NCI-H748 treated with DMSO at 0.1 percent for 48 hours (cell line): ENCODE measurements around the gene TMEM9.

Experiments
- DNase-seq: peaks from one replicate; lab custom pipeline; 2025; lab: John Stamatoyannopoulos, UW

Gene TMEM9

DNA sequence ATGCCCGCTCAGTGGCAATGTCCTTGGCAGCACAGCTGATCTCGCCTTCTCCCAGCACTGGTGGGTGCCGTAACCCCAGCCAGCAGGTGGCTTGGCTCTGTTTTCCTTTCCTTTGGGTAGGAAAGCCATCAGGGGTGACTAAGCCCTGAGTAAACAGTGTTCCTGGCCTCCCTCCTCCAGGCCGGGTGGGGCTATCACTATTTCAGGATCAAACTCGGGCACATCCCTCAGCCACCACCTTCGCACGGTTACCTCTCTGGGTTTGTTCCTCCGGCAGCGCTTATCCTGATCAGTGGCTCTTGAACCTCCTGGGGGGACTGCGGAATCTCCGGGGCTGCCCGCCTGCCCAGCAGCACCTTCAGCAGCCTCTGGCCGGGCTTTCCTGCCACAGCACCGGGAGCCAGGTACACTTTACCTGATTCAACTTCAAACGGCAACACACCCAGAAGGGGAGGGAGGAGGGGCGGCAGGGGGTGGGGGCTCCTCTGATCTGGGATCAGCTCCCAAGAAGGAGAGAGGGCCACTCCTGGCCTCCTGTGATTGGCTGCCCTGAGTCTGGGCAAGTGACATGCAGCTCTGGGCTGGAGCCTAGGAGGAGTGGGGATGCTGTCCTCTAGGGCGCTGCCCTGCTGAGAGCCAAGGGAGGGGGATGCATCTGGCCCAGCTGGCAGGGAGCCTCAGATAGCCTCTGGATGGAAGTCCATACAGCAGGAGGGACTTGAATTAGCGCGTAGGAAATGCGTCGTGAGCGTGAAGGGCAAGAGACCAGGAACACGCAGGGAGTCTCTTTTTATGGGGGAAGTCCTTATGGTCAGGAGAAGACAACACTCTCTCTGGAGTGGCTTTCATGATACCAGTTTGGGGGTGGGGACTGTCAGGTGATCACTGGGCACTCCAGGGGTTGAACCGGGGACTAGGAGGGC, 27.2 kb downstream of the TMEM9 start, which contains the start of gene ASCL5:
ASCL5 (minus strand) TSS at position 353 of the 923 bp plus-strand sequence. CDS start 11,812 bp downstream, outside the sequence.
- no peak for DNase-seq

- no peak for DNase-seq
Measured at GRCh38 chr1:201126463-201126831, 27.8 kb downstream of the TMEM9 start.

DNA sequence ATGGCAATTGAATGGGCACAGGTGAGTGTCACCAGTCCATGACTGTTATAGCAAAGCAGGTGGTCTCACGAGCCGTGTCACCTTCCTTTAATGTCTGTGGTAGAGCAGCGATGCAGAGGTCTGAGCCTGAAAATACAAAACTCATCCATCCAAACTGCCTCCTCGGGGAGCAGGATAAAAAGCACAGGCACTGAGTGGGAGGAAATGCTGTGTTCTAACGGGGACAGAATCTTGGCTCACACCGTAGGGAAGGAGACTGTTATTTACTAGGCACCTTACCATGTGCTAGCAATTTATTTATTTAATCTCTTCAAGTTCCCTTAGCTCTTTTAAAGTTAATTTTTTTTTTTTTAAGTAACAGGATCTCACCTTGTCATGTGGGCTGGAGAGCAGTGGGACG, 28.5 kb downstream of the TMEM9 start:
- DNase-seq = no peak

DNA sequence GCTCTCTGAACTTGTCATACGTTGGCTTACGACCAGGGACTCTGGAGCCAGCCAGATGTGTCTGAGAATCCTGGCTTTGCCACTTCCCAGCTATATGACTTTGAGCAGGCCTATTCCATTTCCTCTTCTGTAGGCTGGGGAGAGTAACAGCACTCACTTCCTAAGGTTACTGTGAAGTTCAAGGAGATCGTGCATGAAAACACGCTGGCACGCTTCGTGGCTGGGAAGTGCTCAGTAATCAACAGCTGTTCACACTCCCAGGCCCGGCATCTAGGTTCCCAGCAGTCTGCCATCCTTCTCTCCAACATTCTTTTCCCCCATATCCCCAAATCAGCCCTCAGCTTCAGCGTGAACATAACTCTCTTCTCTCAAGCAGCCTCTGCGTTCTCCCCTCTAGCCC, 29.3 kb downstream of the TMEM9 start:
- no peak for DNase-seq

GRCh38 chr1:201123866-201124265, 30.4 kb downstream of the TMEM9 start:
- no peak for DNase-seq

DNA sequence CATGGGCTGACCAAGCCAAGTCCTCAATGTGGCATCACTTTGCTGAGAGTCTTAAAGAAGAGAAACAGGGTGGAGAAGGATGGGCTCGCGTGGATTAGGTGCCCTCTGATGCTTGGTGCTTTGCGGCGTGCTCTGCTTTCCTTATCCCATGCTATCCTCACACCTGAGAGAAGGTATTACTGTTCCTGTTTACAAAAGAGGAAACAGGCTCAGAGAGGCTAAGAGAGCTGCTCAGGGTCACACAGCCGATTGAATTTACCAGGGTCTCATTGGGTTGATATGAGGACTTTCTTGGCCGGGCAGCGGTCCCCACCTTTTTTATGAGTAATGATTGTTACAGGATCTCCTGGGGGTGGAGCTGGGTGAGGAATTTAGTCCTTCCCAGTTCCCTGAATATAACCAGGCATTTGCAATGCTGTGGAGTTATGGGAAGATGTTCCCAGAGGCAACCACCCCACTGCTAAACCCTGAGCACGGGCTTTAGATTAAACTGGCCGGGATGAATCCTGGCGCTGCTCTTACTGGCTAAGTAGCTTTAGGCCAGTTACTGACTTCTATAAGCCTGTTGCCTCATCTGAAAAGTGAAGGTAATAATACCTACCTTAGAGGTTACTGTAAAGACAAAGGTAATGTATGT, 31.8 kb downstream of the TMEM9 start:
- DNase-seq = no peak

GRCh38 chr1:201119206-201120197, 34.8 kb downstream of the TMEM9 start:
- DNase-seq = no peak

DNA sequence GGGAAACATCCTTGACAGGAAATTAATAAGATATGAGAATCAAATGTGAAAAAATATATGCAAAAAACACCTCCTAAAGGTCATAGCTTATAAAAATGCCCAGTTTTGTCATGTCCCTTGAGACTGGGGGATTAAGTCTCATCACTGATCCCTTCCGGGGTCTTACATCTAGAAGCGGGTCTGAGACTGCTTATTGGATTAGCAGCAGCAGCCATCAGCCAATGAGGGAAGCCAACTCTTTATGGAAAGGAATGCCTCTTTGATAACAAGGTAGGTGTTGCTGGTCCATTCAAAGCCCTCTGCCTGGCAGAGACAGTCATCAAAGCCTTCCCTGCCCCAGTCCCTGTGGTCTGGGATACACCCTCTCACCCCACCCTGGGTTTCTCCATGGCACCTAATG, 38.2 kb downstream of the TMEM9 start:
- no peak for DNase-seq

- no peak for DNase-seq
Measured at GRCh38 chr1:201115390-201115937, 38.8 kb downstream of the TMEM9 start.

DNA sequence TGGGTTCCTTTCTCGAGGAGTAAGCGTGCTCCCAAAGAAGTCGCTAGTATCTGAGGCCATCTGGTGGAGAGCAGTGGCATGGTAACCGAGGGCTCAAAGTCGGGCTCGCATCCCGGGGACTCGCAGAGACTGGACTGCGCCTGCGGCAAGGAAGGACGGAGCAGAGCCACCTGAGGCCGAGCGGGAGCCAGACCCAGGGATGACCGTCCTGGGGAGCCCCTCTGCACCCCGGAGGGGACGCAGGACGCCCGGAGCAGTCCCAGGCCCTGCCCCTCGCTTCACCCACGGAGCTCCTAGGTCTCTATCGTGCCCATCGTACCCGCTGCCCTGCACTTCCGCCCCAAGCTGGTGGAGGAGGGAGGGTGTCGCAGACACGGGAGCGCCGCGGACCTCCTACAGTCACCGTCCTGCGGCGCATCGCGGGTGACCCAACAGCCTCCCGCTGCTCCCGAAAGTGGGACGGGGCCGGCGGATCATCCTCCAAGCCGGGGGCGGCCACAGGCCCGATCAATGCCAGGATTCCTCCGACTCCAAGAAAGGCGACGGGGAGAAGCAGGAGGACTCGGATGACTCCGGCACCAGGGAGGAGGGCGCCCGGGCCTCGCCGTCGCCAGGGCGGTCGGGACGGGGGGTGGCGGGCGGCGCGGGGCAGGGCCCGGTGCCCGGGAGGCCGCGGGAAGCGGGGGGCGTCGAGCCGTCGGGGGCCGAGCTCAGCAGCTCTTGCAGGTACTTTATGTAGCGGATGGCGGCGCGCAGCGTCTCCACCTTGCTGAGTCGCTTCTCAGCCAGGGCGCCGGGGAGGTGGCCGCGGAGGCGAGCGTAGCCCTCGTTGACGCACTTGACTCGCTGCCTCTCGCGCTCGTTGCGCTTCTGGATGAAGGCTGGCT, 39.8 kb downstream of the TMEM9 start:
- DNase-seq = peak; percentile 68

DNA sequence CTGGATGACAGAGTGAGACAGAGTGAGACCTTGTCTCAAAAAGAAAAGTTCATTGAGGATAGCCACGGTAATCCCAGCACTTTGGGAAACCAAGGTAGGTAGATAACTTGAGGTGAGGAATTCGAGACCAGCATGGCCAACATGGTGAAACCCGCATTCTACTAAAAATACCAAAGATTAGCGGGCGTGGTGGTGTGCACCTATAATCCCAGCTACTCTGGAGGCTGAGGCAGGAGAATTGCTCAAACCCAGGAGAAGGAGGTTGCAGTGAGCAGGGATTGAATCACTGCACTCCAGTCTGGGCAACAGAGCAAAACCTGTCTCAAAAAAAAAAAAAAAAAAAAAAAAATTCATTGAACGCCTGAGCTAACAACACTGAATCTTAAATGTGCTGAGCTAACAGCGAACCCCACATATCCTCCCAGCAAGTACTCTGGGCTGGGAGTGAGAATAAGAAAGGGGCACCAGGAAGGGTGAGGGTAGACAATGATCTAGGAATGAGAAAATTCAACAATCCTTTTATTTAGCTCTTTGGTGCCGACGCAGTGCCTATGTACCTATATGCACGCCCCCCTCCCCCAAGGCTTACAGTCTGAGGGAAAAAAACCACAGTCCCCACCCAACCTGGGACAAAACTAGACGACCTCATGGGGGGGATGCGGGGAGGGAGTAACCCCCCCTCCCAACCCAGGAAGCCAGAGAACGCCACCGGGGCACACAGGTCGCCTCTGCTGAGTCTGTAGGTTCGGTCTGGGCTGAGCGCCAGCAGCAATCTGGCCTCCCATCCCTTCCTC, 40.6 kb downstream of the TMEM9 start:
- DNase-seq = no peak

DNA sequence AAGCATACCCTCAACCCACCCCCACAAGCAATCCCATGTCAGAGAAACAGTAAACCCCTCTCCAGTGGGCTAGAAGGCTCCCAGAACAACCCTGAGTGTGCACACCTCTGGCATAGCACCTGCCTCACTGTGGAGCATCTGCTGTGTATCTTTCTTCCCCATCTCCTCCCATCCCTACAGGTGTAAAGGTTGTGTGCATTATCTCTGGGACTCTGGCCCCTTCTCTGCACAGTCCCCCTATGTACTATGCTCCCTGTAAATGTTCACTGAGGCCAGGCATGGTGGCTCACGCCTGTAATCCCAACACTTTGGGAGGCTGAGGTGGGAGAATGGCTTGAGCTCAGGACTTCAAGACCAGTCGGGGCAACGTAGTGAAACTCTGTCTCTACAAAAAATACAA, 41.3 kb downstream of the TMEM9 start:
- DNase-seq = no peak

DNA sequence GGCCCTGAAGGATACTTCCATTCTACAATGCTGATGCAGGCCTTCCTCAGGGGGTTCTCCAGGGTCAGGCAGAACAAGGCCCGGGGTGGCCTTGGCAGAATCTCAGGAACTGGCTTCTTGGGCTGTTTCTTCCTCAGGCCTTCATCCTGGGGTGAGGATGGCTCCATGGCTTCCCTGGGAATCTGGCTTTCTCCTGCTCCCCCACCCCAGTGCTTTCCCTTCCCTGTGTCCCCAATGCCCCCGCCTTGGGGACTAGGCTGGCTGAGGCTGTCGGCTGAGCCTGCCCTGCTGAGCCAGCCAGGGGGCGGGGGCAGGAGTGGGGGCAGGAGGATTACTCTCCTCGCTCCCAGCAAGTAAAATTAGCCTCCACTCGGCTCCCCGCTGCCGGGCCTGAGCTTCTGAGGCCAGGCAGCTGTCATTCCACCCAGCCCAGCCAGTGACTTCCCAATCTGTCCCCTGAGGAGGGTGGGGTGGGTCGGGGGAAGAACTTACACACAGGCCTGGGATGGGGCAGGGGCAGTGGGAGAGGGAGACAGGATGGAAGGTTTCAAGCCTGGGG, 42.0 kb downstream of the TMEM9 start, which contains the start of gene CACNA1S:
CACNA1S (minus strand) TSS at position 254 of the 559 bp plus-strand sequence; CDS start at position 167, 87 bp downstream.
- no peak for DNase-seq

GRCh38 chr1:201111672-201112071, 42.6 kb downstream of the TMEM9 start:
- no peak for DNase-seq

GRCh38 chr1:201111156-201111555, 43.1 kb downstream of the TMEM9 start:
- DNase-seq = no peak

GRCh38 chr1:201110616-201111015, 43.7 kb downstream of the TMEM9 start:
- no peak for DNase-seq

DNA sequence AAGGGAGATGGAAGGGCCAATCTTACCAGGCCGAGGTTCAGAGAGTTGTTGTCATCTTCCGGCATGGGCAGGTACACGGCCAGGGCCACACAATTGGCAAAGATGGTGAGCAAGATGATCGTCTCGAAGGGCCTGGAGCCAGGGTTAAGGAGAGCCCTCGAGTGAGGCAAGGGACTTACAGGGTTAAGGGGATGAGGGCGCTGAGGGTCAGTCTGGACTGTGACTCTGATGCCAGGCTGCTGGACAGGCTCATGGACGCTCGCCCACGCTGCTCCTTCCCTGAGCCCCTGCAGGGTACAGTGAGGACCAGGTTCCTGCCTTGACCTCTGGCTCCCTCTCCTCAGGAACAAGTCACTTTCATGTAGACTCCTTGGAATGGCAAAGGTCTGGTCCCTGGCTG, 44.1 kb downstream of the TMEM9 start:
- DNase-seq = no peak

GRCh38 chr1:201109651-201110050, 44.6 kb downstream of the TMEM9 start:
- no peak for DNase-seq

DNA sequence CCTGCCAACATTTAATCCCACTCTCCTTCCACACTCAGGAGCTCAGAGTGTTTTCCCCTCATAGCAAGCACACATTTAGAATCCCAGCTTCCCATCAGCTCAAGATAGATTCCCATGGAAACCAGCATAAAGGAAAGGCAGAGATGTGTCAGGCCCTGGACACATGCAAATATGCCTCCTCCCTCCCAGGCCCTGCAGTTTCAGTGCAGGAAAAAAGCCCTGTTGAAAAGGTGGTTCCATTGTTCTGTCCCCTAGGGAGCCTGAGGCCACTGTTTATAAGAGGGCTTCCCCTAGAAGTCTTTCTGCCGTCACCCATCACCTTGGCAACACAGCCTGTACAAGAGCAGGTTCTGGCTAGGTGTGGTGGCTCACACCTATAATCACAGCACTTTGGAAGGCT, 45.7 kb downstream of the TMEM9 start:
- peak; percentile 29 for DNase-seq
